Esophagus muscularis mucosa (tissue), 4 donors: ENCODE data around the gene ADAMTS17.

Experiments
- EP300 ChIP-seq: sonication (generic); formaldehyde crosslinking; IDR thresholded peaks from one replicate; pipeline ENCODE4 v1.6.1; 2017; ENCODE audit warnings: antibody characterized with exemption
- POLR2A ChIP-seq: fragments of 450-650 bp; IDR thresholded peaks from one replicate; pipeline ENCODE4 v1.6.1; 2017; ENCODE audit warnings: antibody characterized with exemption, moderate library complexity, mild to moderate bottlenecking, low read depth
- POLR2AphosphoS5 ChIP-seq, 2 donors: sonication (generic); formaldehyde crosslinking; IDR thresholded peaks; one replicate each; pipeline ENCODE4 v1.6.1; 2017; ENCODE audit warnings: antibody characterized with exemption in 2 of 2
- TF ChIP-seq, protein P1 (sequence below), 3 experiments: fragments of 200-600 bp in 2 of 3; fragments of 450-650 bp in 1 of 3; sonication (generic) in 2 of 3; IDR thresholded peaks; one replicate each; pipeline ENCODE4 v1.5.1; 2017 to 2019; ENCODE audit warnings: antibody characterized with exemption in 3 of 3, mild to moderate bottlenecking in 2 of 3, moderate library complexity in 1 of 3

DNA sequence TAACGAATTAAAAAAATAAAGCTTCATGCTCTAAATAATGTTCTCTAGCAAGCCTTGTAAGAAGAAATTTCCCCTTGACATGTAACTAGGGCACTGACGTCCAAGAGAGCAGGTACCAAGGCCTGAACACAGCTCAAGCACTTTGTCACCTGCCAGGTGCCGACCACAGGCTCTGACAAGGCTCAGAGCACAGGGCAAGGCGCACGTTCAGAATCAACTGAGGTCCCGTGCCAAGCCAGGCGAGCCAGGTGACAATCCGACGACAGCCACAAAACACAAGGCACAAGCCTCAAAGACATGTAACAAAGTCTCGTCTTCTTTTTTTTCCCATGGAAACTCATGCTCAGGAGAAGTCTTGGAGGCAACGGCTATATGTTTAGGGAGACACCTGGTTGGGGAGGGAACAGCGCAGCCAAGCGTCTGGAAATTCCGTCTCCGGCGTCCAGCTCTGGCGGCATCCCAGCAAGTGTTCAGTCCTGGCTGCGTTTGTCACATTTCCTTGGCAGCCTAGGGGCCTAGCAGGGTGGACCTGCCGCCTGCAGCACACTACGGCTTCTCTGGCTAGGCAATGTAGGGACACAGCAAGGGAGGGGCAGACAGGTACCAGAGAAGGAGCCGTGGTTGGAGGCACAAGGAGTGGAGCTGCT is 76.7 kb downstream of the ADAMTS17 start:
- TF ChIP-seq, protein P1, sequence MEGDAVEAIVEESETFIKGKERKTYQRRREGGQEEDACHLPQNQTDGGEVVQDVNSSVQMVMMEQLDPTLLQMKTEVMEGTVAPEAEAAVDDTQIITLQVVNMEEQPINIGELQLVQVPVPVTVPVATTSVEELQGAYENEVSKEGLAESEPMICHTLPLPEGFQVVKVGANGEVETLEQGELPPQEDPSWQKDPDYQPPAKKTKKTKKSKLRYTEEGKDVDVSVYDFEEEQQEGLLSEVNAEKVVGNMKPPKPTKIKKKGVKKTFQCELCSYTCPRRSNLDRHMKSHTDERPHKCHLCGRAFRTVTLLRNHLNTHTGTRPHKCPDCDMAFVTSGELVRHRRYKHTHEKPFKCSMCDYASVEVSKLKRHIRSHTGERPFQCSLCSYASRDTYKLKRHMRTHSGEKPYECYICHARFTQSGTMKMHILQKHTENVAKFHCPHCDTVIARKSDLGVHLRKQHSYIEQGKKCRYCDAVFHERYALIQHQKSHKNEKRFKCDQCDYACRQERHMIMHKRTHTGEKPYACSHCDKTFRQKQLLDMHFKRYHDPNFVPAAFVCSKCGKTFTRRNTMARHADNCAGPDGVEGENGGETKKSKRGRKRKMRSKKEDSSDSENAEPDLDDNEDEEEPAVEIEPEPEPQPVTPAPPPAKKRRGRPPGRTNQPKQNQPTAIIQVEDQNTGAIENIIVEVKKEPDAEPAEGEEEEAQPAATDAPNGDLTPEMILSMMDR (IDR thresholded peaks at IDR 0.05) = no peak
- TF ChIP-seq EP300 (no peak), POLR2A (no peak), POLR2AphosphoS5 (IDR thresholded peaks at IDR 0.05) (no peak)
